ENCODE results near the gene ASTN2.

Gene ASTN2

GRCh38 chr9:116629634-116630033 lies 785.2 kb downstream of the ASTN2 start:
- DNase-seq (ENCODE audit: low spot score): no peak

- no peak for DNase-seq (ENCODE audit: low spot score)
Measured at GRCh38 chr9:116628716-116629115, 786.1 kb downstream of the ASTN2 start.

GRCh38 chr9:116627433-116627832 lies 787.4 kb downstream of the ASTN2 start:
- no peak for DNase-seq (ENCODE audit: low spot score)

- no peak for DNase-seq (ENCODE audit: low spot score)
Measured at GRCh38 chr9:116626762-116627161, 788.1 kb downstream of the ASTN2 start.

GRCh38 chr9:116623715-116624114 lies 791.1 kb downstream of the ASTN2 start:
- no peak for DNase-seq (ENCODE audit: low spot score)

GRCh38 chr9:116617389-116617788 lies 797.5 kb downstream of the ASTN2 start:
- no peak for DNase-seq (ENCODE audit: low spot score)

GRCh38 chr9:116616304-116616914 lies 798.4 kb downstream of the ASTN2 start:
- no peak for DNase-seq (ENCODE audit: low spot score)

- no peak for DNase-seq (ENCODE audit: low spot score)
Measured at GRCh38 chr9:116608064-116608463, 806.8 kb downstream of the ASTN2 start.

- no peak for DNase-seq (ENCODE audit: low spot score)
Measured at GRCh38 chr9:116605904-116606341, 808.9 kb downstream of the ASTN2 start.

GRCh38 chr9:116605060-116605459 lies 809.8 kb downstream of the ASTN2 start:
- peak; percentile 41 for DNase-seq (ENCODE audit: low spot score)

GRCh38 chr9:116604251-116604650 lies 810.6 kb downstream of the ASTN2 start:
- no peak for DNase-seq (ENCODE audit: low spot score)

- no peak for DNase-seq (ENCODE audit: low spot score)
Measured at GRCh38 chr9:116599342-116599884, 815.4 kb downstream of the ASTN2 start.

- no peak for DNase-seq (ENCODE audit: low spot score)
Measured at GRCh38 chr9:116596646-116597045, 818.2 kb downstream of the ASTN2 start.

- DNase-seq (ENCODE audit: low spot score): no peak
Measured at GRCh38 chr9:116594547-116594946, 820.3 kb downstream of the ASTN2 start.

- no peak for DNase-seq (ENCODE audit: low spot score)
Measured at GRCh38 chr9:116592970-116593369, 821.9 kb downstream of the ASTN2 start.

GRCh38 chr9:116589392-116590354 lies 825.2 kb downstream of the ASTN2 start:
- DNase-seq (ENCODE audit: low spot score): no peak

GRCh38 chr9:116587919-116588318 lies 826.9 kb downstream of the ASTN2 start:
- no peak for DNase-seq (ENCODE audit: low spot score)

- DNase-seq (ENCODE audit: low spot score): no peak
Measured at GRCh38 chr9:116585896-116586295, 829.0 kb downstream of the ASTN2 start.

- no peak for DNase-seq (ENCODE audit: low spot score)
Measured at GRCh38 chr9:116585204-116585603, 829.7 kb downstream of the ASTN2 start.

- DNase-seq (ENCODE audit: low spot score): no peak
Measured at GRCh38 chr9:116580853-116581252, 834.0 kb downstream of the ASTN2 start.

- DNase-seq (ENCODE audit: low spot score): no peak
Measured at GRCh38 chr9:116576386-116576785, 838.5 kb downstream of the ASTN2 start.

- no peak for DNase-seq (ENCODE audit: low spot score)
Measured at GRCh38 chr9:116574027-116574679, 840.7 kb downstream of the ASTN2 start.
